IPS-11a (cell line): ENCODE results near the gene GIPC1.

ENCODE experiments used
- H3K4me3 ChIP-seq: one replicate; pipeline ENCODE4 v1.5.1; 2013; ENCODE audit warnings: low read depth, low read length, control low read depth

The GIPC1 gene

DNA sequence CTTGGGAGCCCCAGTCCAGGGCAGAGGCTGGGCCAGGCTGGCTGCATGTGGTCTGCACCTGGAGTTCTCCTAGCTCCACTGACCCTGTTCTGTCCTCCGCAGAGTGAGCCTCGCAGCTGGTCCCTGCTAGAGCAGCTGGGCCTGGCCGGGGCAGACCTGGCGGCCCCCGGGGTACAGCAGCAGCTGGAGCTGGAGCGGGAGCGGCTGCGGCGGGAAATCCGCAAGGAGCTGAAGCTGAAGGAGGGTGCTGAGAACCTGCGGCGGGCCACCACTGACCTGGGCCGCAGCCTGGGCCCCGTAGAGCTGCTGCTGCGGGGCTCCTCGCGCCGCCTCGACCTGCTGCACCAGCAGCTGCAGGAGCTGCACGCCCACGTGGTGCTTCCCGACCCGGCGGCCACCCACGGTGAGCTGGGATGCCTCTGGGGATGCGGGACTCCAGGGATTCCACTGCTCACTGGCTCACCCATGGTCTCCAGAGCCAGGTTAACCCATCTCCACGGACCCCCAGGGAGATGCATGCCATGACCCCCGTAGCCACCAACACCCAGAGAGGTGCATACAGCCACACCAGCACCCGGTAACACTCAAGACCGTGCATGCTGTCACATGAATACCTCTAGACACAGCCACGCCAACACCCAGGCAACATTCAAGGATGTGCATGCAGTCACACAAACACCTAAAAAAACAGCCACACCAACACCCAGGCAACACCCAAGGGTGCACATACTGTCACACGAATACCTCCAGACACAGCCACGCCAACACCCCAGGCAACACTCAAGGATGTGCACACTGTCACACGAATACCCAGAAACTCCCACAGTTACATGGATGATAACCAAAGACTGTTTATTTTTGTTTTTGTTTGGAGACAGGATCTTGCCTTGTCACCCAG, 54.6 kb downstream of the GIPC1 start:
- no peak overlapping the region for H3K4me3 ChIP-seq

- H3K4me3 ChIP-seq: no peak overlapping the region
These were observed 55.9 kb downstream of the GIPC1 start for GRCh38 chr19:14440049-14440448.

DNA sequence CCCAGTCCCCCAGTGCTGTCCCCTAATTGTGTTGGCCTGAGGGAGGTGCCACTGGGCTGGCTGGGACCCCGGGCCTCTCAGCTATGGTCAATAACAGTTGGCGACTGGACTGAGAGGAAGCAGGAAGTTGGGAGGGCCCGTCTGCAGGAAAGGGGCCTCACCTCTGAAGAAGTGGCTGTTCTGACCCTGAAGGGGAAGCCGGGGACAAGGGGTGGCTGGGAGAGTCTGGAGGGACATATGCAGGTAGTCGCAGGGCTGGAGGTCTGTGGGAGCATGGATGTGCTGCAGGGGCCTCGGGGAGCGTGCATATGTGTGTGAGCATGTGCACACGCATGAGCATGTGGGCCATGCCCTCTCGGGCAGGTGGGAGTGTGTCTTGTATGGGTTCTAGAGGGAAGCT, 56.9 kb downstream of the GIPC1 start:
- H3K4me3 ChIP-seq: no peak overlapping the region

- no peak overlapping the region for H3K4me3 ChIP-seq
These were observed 58.3 kb downstream of the GIPC1 start for GRCh38 chr19:14437578-14438140.

DNA sequence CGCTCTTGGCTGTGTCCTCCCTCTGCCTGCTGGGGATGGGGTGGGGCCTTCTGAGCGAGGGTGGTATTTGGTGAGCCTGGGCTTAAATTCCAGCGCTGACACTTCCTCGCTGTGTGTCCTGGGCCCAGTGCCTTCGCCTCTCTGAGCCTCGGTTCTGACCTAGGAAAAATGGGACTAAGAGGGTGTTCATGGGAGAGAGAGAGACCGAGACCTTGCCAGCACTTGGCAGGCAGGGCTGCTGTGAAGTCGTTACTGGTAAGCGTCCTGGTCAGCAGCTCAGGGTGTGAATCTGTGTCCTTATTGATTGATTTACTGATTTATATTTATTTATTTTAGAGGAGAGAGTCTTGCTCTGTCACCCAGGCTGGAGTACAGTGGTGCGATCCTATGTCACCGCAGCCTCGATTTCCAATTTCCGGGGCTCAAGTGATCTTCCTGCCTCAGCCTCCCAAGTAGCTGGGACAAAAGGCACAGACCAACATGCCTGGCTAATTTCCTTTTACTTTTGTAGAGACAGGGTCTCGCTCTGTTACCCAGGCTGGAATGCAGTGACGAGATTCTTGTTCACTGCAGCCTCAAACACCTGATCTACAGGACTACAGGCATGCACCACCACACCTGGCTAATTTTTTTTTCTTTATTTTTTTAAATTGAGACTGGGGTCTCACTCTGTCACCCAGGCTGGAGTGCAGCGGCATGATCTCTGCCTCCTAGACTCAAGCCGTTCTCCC, 60.4 kb downstream of the GIPC1 start:
- no peak overlapping the region for H3K4me3 ChIP-seq

DNA sequence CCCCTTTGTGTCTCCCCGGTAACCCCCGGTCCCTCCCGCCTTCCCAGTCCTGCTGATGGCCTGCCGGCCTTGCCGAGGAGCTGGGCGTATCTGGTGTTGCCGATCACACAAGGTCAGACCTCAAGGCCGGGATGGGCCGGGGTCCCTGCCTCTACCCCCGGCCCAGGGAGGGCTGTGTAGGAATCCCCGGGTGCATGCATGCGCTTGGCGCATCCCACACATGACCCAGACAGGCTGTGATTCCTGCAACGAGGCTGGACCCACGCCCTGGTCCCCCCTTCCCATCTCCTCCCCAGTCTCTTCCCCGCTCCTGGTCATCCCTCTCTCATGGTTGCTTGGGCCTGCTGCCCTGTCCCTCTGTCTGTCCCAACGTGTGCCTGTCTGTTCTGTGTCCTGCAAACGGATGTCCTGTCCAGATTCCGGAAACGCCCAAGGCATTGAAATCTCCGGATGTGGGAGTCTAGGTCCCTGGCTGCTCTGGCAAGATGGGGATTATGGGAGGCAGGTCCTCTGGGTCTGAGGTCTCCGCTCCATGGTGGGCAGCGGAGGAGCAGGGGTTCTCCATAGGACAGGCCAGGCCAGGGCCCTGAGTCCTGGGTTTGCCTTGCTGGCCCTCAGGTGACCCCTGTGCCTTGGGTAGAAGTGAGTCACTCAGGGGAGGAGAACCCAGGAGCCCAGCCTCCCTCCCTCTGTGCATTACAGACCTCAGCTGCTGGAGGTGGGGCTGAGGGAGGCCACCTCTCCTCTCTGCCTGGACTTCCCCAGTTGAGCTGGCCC, 61.2 kb downstream of the GIPC1 start:
- no peak overlapping the region for H3K4me3 ChIP-seq

GRCh38 chr19:14433554-14434501, 62.1 kb downstream of the GIPC1 start:
- H3K4me3 ChIP-seq: peak overlapping the region; percentile 56

- H3K4me3 ChIP-seq: peak within 1 kb of the TSS; percentile 56
These were observed 63.0 kb downstream of the GIPC1 start, which contains the start of gene PKN1 for GRCh38 chr19:14432791-14433553. TSS of gene PKN1 (plus strand) at chr19:14433306. CDS start at chr19:14433522, 216 bp downstream.

DNA sequence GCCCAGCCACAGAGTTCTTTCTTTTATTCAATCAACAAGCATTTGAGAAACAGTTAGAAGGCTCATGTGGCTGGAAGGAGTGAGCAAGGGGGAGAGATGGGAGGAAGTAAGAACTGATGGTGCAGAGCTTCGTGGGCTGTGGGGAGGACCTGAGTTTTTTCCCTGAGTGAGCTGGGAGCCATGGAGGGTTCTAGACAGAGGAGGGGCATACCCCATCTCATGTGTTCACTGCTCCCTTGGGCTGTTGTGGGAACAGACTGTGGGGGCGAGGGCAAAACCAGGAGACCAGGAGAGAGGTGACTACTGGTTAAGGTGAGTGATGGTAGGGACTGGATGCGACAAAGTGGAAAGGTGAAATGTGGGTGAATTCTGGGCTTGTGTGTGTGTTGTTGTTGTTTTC, 65.2 kb downstream of the GIPC1 start:
- no peak overlapping the region for H3K4me3 ChIP-seq

DNA sequence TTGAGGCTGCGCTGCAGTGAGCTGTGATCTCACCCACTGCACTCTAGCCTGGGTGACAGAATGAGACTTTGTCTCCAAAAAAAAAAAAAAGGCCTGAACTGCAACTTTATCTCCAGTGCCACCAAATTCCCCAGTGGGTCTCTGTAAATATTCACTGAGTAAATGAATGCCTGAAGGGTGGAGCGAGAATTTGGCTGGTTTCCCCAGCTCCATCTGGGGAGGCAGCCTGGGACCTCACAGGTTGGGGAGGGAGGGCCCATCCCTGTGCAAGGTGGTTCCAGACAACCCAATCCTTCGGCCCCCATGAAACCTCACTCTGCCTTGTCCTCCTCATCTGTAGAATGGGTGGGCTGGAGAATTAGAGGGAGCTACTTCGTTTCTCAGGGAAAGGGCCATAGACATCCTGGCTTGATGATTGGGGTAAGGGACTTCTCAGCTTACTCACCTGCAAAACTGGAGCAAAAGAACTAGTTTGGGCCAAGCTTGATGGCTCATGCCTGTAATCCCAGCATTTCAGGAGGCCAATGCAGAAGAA, 67.0 kb downstream of the GIPC1 start:
- no peak overlapping the region for H3K4me3 ChIP-seq
